Smooth muscle cell (in vitro differentiated cells): Measurements from ENCODE around the gene SLN. TPM values are rescaled to one million over a fixed set of nuclear protein-coding genes. Genes with fewer than 3 reads are reported as not detected.

Experiments used
- DNase-seq: peaks from one replicate; lab custom pipeline; 2025; ENCODE audit not compliant: unreplicated experiment; lab: John Stamatoyannopoulos, UW
- H2AFZ ChIP-seq: fragments of 200-600 bp; sonication (generic); 2 replicates; pipeline ENCODE4 v1.6.0; 2016; ENCODE audit warnings: antibody characterized with exemption, low read depth, mild to moderate bottlenecking
- H3F3A ChIP-seq: fragments of 200-600 bp; sonication (generic); 2 replicates; pipeline ENCODE4 v1.6.0; 2017; ENCODE audit warnings: antibody characterized with exemption, low read depth
- H3K27ac ChIP-seq: fragments of 200-600 bp; sonication (generic); 2 replicates; pipeline ENCODE4 v1.5.1; 2016; ENCODE audit warnings: low read depth, mild to moderate bottlenecking
- H3K27me3 ChIP-seq: fragments of 200-600 bp; sonication (generic); 2 replicates; pipeline ENCODE4 v1.6.1; 2016; ENCODE audit warnings: low read depth, mild to moderate bottlenecking
- H3K36me3 ChIP-seq: fragments of 200-600 bp; sonication (generic); 2 replicates; pipeline ENCODE4 v1.5.1; 2016; ENCODE audit warnings: low read depth
- H3K4me1 ChIP-seq: fragments of 200-600 bp; sonication (generic); 2 replicates; pipeline ENCODE4 v1.5.1; 2016; ENCODE audit warnings: low read depth
- H3K4me2 ChIP-seq: fragments of 200-600 bp; sonication (generic); 2 replicates; pipeline ENCODE4 v1.6.0; 2016; ENCODE audit warnings: mild to moderate bottlenecking
- H3K4me3 ChIP-seq: fragments of 200-600 bp; sonication (generic); 2 replicates; pipeline ENCODE4 v1.5.1; 2016; ENCODE audit warnings: mild to moderate bottlenecking
- H3K79me2 ChIP-seq: fragments of 200-600 bp; sonication (generic); 2 replicates; pipeline ENCODE4 v1.6.0; 2016; ENCODE audit warnings: low read depth, mild to moderate bottlenecking
- H3K9ac ChIP-seq: fragments of 200-600 bp; sonication (generic); 2 replicates; pipeline ENCODE4 v1.6.0; 2016; ENCODE audit warnings: low read depth
- H3K9me3 ChIP-seq: fragments of 200-600 bp; sonication (generic); replicated peaks from 2 replicates; pipeline ENCODE4 v1.5.1; 2016; ENCODE audit warnings: low read depth
- H4K20me1 ChIP-seq: fragments of 200-600 bp; sonication (generic); 2 replicates; pipeline ENCODE4 v1.6.0; 2016; ENCODE audit warnings: low read depth
- WGBS: methylation state at CpG from one replicate; pipeline ENCODE4 v1.1.7; 2016; ENCODE audit warnings: low lambda C conversion rate; 5-methylcytosine and 5-hydroxymethylcytosine counted together
- polyA plus RNA-seq: library from polyadenylated mRNA; unstranded; fragments of >200 nt; fragmentation: Nextera tagmentation; extraction: Ambion mirVana; gene quantifications from 2 replicates; pipeline ENCODE4 v1.2.1, GENCODE V29; 2016
- total RNA-seq: library from RNA; depleted of rRNA; stranded (reverse); fragments of >200 nt; gene quantifications from 2 replicates; pipeline ENCODE4 v1.2.3, GENCODE V29; 2014
- TF ChIP-seq, protein P1 (sequence below): fragments of 200-600 bp; sonication (generic); IDR thresholded peaks from 2 replicates; pipeline ENCODE4 v1.5.1; 2017; ENCODE audit warnings: borderline replicate concordance, mild to moderate bottlenecking, antibody characterized with exemption; ENCODE audit not compliant: insufficient read depth, poor library complexity, severe bottlenecking

Gene SLN
- total and polyA plus RNA-seq, 2 experiments from 2014 or later: 0.82 TPM; not detected in 1

DNA sequence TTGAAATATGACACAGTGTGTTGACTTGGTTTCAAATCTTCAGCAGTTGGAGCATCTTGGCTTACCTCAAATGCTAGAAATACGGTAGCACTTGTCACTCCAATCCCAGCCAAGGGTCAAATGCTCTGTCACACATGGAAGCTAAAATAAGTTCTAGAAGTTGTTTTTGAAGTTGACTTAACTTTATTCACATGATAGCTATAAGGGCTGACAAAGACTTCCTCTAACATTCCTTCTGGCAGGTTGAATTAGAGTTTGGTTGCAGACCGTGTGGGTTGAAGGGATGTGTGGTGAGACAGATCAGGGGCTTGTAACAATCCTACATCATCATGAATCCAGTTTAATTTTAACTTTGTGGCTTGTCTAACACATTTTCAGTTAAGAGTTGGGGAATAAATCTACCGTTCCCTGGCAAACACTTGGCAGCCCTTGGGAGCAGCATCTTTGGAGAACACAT lies 4.6 kb downstream of the SLN start:
- H3K9ac ChIP-seq: no peak overlapping the region
- TF ChIP-seq, protein P1, sequence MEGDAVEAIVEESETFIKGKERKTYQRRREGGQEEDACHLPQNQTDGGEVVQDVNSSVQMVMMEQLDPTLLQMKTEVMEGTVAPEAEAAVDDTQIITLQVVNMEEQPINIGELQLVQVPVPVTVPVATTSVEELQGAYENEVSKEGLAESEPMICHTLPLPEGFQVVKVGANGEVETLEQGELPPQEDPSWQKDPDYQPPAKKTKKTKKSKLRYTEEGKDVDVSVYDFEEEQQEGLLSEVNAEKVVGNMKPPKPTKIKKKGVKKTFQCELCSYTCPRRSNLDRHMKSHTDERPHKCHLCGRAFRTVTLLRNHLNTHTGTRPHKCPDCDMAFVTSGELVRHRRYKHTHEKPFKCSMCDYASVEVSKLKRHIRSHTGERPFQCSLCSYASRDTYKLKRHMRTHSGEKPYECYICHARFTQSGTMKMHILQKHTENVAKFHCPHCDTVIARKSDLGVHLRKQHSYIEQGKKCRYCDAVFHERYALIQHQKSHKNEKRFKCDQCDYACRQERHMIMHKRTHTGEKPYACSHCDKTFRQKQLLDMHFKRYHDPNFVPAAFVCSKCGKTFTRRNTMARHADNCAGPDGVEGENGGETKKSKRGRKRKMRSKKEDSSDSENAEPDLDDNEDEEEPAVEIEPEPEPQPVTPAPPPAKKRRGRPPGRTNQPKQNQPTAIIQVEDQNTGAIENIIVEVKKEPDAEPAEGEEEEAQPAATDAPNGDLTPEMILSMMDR: no peak
- H3K4me3 ChIP-seq: no peak overlapping the region
- WGBS: 81% methylated on average over 3 of the region's 3 CpGs
- H3K4me2 ChIP-seq: no peak overlapping the region
- no peaks in the 10 kb centered on the region for H3K4me1 ChIP-seq
- no peaks in the 10 kb centered on the region for H3K27me3 ChIP-seq
- H4K20me1 ChIP-seq: no peaks in the 10 kb centered on the region
- no peak overlapping the region for H3K27ac ChIP-seq
- H3F3A ChIP-seq: peaks cover 3% of the 10 kb centered on the region
- DNase-seq: no peak
- H3K79me2 ChIP-seq: no peaks in the 10 kb centered on the region
- H3K36me3 ChIP-seq: no peaks in the 10 kb centered on the region
- no peaks in the 10 kb centered on the region for H3K9me3 ChIP-seq
- H2AFZ ChIP-seq: no peak overlapping the region

DNA sequence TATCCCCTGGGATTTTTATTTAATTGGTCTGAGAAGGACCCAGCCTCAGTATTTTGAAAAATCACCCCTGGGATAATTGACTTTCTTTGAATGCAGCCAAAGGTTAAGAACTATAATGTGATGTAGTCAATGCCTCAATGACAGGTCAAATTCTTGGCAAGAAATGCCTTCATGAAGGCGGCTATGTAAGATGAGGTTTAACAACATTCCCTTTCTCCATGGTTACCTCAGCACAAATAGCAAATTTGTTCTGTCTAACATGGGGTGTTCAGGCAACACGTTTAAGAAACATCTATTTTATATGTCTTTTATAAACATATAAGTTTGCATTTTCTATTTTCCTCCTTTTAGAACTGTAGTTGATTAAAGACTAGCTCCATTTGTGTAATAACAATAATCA lies 5.3 kb downstream of the SLN start:
- H3K9ac ChIP-seq: no peak overlapping the region
- no peak overlapping the region for H2AFZ ChIP-seq
- no peak overlapping the region for H3K4me2 ChIP-seq
- no peak overlapping the region for H3K4me3 ChIP-seq
- H4K20me1 ChIP-seq: no peaks in the 10 kb centered on the region
- H3F3A ChIP-seq: no peaks in the 10 kb centered on the region
- TF ChIP-seq, protein P1: no peak
- no peak for DNase-seq
- WGBS: 82% methylated on average over 2 of the region's 2 CpGs
- H3K27me3 ChIP-seq: no peaks in the 10 kb centered on the region
- H3K27ac ChIP-seq: no peak overlapping the region
- no peaks in the 10 kb centered on the region for H3K4me1 ChIP-seq
- no peaks in the 10 kb centered on the region for H3K9me3 ChIP-seq
- no peaks in the 10 kb centered on the region for H3K79me2 ChIP-seq
- H3K36me3 ChIP-seq: no peaks in the 10 kb centered on the region

DNA sequence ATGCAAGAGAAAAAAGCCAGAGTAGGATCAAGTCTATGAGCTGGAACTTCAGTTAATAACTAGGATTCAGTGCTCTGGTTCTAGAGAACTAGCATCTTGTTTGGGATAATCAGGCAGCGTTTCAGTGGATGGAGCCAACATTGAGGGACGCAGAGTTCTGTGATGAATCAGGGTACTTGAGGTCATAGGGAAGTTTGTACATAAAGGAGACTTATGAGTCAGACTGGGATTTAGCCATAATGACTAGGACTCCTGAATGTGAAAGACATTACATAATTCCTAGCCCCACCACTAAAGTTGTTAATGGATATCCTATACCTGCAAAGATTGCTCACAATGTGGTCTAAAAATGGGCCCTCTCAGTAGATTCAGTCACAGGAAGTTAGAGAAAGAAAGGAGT lies 6.8 kb downstream of the SLN start:
- Histone ChIP-seq H3F3A (no peaks in the 10 kb centered on the region), H3K27ac (peak overlapping the region; percentile 85), H3K4me2 (peak overlapping the region; percentile 71), H2AFZ (no peak overlapping the region), H4K20me1 (no peaks in the 10 kb centered on the region), H3K27me3 (no peaks in the 10 kb centered on the region), H3K4me3 (no peak overlapping the region), H3K4me1 (no peaks in the 10 kb centered on the region), H3K9me3 (no peaks in the 10 kb centered on the region), H3K79me2 (no peaks in the 10 kb centered on the region), H3K36me3 (no peaks in the 10 kb centered on the region), H3K9ac (peak overlapping the region; percentile 45)
- no peak for DNase-seq
- TF ChIP-seq, protein P1: no peak
- 8% methylated on average over 2 of the region's 2 CpGs for WGBS

DNA sequence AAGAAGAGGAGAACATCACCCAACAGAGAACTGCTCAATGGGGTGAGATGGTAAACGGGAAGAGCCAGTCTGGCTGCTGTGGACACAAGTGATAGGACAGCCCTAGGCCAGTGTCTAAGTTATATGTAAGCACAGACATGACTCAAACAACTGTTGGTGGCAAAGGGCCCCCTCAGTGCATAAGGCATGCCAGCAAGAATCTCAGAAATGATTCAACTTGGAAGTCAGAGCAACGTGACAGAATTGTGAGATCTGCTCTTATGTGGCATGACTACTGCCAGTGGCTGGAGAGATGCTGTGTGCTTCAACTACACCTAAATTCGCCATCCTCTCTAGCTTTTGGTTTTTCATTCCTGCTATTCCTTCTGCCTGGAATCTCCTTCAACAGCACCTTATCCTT lies 7.4 kb downstream of the SLN start:
- DNase-seq: no peak
- H3K4me3 ChIP-seq: no peak overlapping the region
- H3K27me3 ChIP-seq: no peaks in the 10 kb centered on the region
- TF ChIP-seq, protein P1: no peak
- no peaks in the 10 kb centered on the region for H3K9me3 ChIP-seq
- peak overlapping the region; percentile 85 for H3K27ac ChIP-seq
- no peaks in the 10 kb centered on the region for H3K4me1 ChIP-seq
- no peaks in the 10 kb centered on the region for H4K20me1 ChIP-seq
- H3F3A ChIP-seq: no peaks in the 10 kb centered on the region
- H3K79me2 ChIP-seq: no peaks in the 10 kb centered on the region
- peak overlapping the region; percentile 71 for H3K4me2 ChIP-seq
- no peaks in the 10 kb centered on the region for H3K36me3 ChIP-seq
- 50% methylated on average over 3 of the region's 3 CpGs for WGBS
- no peak overlapping the region for H2AFZ ChIP-seq
- H3K9ac ChIP-seq: peak overlapping the region; percentile 45
